Naive thymus-derived CD4-positive, alpha-beta T cell (primary cell): ENCODE results near the gene NR0B2. TPM values are rescaled to one million over a fixed set of nuclear protein-coding genes. Genes with fewer than 3 reads are reported as not detected.
A peak's percentile ranks its signal among the peaks of the same experiment; 100 is the strongest.

Source experiments
- ATAC-seq: fragments of 150-1000 bp; cut with Tn5 transposase; 2 replicates; pipeline ENCODE4 v1.10.0; 2021; ENCODE audit warnings: mild to moderate bottlenecking, moderate library complexity
- CTCF ChIA-PET: fragments of 350-600 bp; sonication (Branson Sonifier 250); formaldehyde crosslinking; loops from one replicate; lab custom pipeline; 2021; ENCODE audit warnings: antibody characterized with exemption; lab: Charles Lee
- POLR2A ChIA-PET: fragments of 350-600 bp; sonication (Branson Sonifier 250); formaldehyde crosslinking; loops from one replicate; lab custom pipeline; 2021; ENCODE audit warnings: antibody characterized with exemption, inconsistent platforms; lab: Charles Lee
- DNase-seq, 9 donors: peaks; one replicate each; pipeline versions ENCODE4 v3.0.0 to v3.0.0-alpha.2; 2020 to 2022; ENCODE audit warnings: mixed read lengths in 1 of 9
- H3K27ac ChIP-seq: one replicate; pipeline ENCODE4 v1.7.0; 2013; ENCODE audit warnings: mild to moderate bottlenecking, low read depth, low read length, moderate library complexity
- H3K27me3 ChIP-seq, 2 donors: one replicate each; pipeline ENCODE4 v1.7.0; 2013; ENCODE audit warnings: low read length in 2 of 2, mild to moderate bottlenecking in 2 of 2, moderate library complexity in 2 of 2; ENCODE audit not compliant: control insufficient read depth in 2 of 2, insufficient read depth in 2 of 2
- H3K36me3 ChIP-seq, 3 experiments: 1 replicate in 2 of 3; 2 replicates in 1 of 3; pipeline ENCODE4 v1.7.0; 2013; ENCODE audit warnings: low read length in 3 of 3, mild to moderate bottlenecking in 3 of 3, moderate library complexity in 1 of 3; ENCODE audit not compliant: insufficient read depth in 3 of 3, control insufficient read depth in 2 of 3
- H3K4me1 ChIP-seq, 2 donors: one replicate each; pipeline ENCODE4 v1.7.0; 2013; ENCODE audit warnings: low read length in 2 of 2, mild to moderate bottlenecking in 2 of 2, moderate library complexity in 1 of 2; ENCODE audit not compliant: control insufficient read depth in 2 of 2, insufficient read depth in 2 of 2
- H3K4me3 ChIP-seq: 2 replicates; pipeline ENCODE4 v1.7.0; 2013; ENCODE audit warnings: mild to moderate bottlenecking, low read length
- H3K9me3 ChIP-seq, 3 experiments: 1 replicate in 2 of 3; 2 replicates in 1 of 3; pipeline ENCODE4 v1.7.0; 2013; ENCODE audit warnings: low read length in 3 of 3; ENCODE audit not compliant: control insufficient read depth in 2 of 3
- H3K27ac Mint-ChIP-seq, 9 donors: one replicate each; pipeline ENCODE4 v1.8.0; 2020 to 2022; ENCODE audit warnings: mixed read lengths in 9 of 9, mild to moderate bottlenecking in 8 of 9, moderate library complexity in 5 of 9, inconsistent platforms in 2 of 9
- H3K27me3 Mint-ChIP-seq, 5 donors: one replicate each; pipeline ENCODE4 v1.8.0; 2021 to 2022; ENCODE audit warnings: mixed read lengths in 5 of 5, mild to moderate bottlenecking in 1 of 5
- H3K36me3 Mint-ChIP-seq, 5 donors: one replicate each; pipeline ENCODE4 v1.8.0; 2020 to 2022; ENCODE audit warnings: mixed read lengths in 5 of 5, mild to moderate bottlenecking in 3 of 5, inconsistent platforms in 1 of 5
- H3K4me1 Mint-ChIP-seq, 7 donors: one replicate each; pipeline ENCODE4 v1.8.0; 2020 to 2022; ENCODE audit warnings: mixed read lengths in 7 of 7, mild to moderate bottlenecking in 3 of 7, inconsistent platforms in 1 of 7
- H3K4me3 Mint-ChIP-seq, 10 donors: one replicate each; pipeline ENCODE4 v1.8.0; 2020 to 2022; ENCODE audit warnings: mild to moderate bottlenecking in 10 of 10, mixed read lengths in 10 of 10, moderate library complexity in 6 of 10, inconsistent platforms in 2 of 10
- H3K9me3 Mint-ChIP-seq, 11 donors: one replicate each; pipeline ENCODE4 v1.8.0; 2020 to 2022; ENCODE audit warnings: mixed read lengths in 11 of 11, mild to moderate bottlenecking in 4 of 11, inconsistent platforms in 1 of 11, moderate library complexity in 1 of 11
- intact Hi-C, 2 donors: fragments of 100-400 bp; cut with micrococcal nuclease; formaldehyde crosslinking; loops; one replicate each; pipeline ENCODE4 v1.15.1; 2023
- polyA plus RNA-seq, 2 donors: library from polyadenylated mRNA; unstranded; fragments of 300-500 nt; fragmentation: Illumina TruSeq; gene quantifications; one replicate each; pipeline ENCODE4 v1.2.3, GENCODE V29; 2021
- total RNA-seq, 6 experiments: library from RNA in 5 of 6; stranded (reverse) in 5 of 6; gene quantifications; 1 replicate in 5 of 6; 2 replicates in 1 of 6; pipeline ENCODE4 v1.2.3 and lab custom pipeline; 2021 to 2026

The NR0B2 gene
- total and polyA plus RNA-seq, 7 experiments from 2014 or later: not detected

DNA sequence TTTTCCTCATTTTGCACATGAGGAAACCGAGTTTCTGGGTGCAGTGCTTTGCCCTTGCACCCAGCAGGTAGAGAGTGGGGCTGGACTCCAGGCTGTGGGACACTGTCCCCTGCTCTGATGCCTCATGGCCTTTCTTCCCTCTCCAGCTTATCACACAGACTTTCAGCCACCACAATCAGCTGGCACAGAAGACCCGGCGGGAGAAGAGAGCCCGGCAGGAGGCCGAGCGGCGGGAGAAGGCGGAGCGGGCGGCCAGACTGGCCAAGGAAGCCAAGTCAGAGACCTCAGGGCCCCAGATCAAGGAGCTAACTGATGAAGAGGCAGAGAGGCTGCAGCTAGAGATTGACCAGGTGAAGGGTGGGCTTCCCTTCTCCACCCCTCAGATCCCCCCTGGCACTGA, 27.5 kb upstream of the NR0B2 start:
- no peaks in the 10 kb centered on the region for H3K9me3 Mint-ChIP-seq
- intact Hi-C loops: no loop called here
- no peak overlapping the region for H3K27ac Mint-ChIP-seq
- peaks cover 0 to 5% (median 0%) of the 10 kb centered on the region in 7 donors for H3K4me1 Mint-ChIP-seq
- Histone ChIP-seq H3K27ac (no peak overlapping the region), H3K4me3 (no peak overlapping the region), H3K27me3 (no peaks in the 10 kb centered on the region), H3K4me1 (no peaks in the 10 kb centered on the region), H3K36me3 (peaks cover 5 to 66% (median 15%) of the 10 kb centered on the region in 3 experiments), H3K9me3 (no peaks in the 10 kb centered on the region)
- CTCF ChIA-PET: no interaction called here
- DNase-seq (no peak), ATAC-seq (no peak)
- no peaks in the 10 kb centered on the region for H3K27me3 Mint-ChIP-seq
- POLR2A ChIA-PET: no interaction called here
- no peak overlapping the region for H3K4me3 Mint-ChIP-seq
- peaks cover 16 to 22% (median 19%) of the 10 kb centered on the region in 5 donors for H3K36me3 Mint-ChIP-seq

DNA sequence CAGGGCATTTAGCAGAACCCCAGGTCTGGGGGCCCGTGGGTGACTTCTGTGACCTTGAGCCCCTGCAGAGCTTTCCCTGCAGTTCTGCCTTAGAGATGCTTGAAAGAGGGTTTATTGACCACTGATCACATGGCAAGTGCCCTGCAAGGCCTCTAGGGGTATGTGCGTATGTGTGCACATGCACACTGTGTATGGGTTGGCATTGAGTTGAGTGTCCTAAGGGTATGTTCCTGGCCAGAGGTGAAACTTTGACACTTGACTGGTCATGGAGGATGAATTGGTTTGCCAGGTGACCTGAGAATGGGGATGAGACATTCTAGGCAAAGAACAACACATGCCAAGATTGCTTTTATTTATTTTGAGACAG, 24.9 kb upstream of the NR0B2 start:
- ChIA-PET POLR2A (no interaction called here), CTCF (interaction anchor here (0.6 kb wide), 1 partner anchor 22 kb away, joined by 3 read pairs; no protein-coding TSS in a partner anchor)
- no peaks in the 10 kb centered on the region for H3K4me1 ChIP-seq
- H3K36me3 Mint-ChIP-seq: peaks cover 6 to 16% (median 10%) of the 10 kb centered on the region in 5 donors
- intact Hi-C loops: no loop called here
- no peak for DNase-seq
- H3K9me3 Mint-ChIP-seq: no peaks in the 10 kb centered on the region
- H3K9me3 ChIP-seq: no peaks in the 10 kb centered on the region
- H3K27ac Mint-ChIP-seq: peak overlapping the region in 2 of 9 donors; percentile 14 to 24
- peaks cover 0 to 5% (median 3%) of the 10 kb centered on the region in 7 donors for H3K4me1 Mint-ChIP-seq
- H3K36me3 ChIP-seq: peaks cover 0 to 57% (median 15%) of the 10 kb centered on the region in 3 experiments
- no peak overlapping the region for H3K27ac ChIP-seq
- no peak for ATAC-seq
- no peak overlapping the region for H3K4me3 ChIP-seq
- H3K4me3 Mint-ChIP-seq: no peak overlapping the region
- H3K27me3 Mint-ChIP-seq: no peaks in the 10 kb centered on the region
- no peaks in the 10 kb centered on the region for H3K27me3 ChIP-seq

DNA sequence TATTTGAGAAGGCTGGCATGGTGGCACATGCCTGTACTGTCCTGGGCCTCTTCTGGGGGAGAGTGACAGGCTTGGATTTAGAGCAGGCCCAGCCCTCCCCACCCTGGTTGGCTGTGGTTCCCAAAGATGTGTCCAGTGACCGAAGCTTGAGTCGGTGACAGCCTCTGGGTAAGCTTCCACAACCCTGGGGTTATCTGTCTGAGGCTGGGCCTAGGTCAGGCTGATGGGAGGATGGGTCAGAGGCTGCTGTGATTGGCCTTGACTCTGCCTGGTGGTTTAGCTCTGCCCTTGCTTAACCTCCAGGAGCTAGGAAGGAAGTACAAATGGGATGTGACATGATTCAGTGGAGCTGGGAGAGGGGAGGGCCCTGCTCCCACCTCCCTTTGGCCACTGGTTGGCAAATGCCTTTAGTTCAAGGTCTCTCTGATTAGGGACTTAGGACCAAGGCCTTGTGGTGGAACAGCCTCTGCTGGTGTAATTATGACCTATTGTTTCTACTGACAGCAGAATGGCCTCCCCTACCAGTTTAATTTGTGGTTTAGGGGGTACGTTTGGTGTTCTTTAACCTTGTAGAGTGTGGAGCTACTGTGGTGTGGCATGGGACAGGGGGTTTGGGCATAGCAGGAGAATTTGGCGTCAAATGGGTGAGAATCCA, 24.4 kb upstream of the NR0B2 start:
- ATAC-seq: no peak
- CTCF ChIA-PET: interaction anchor here (0.6 kb wide), 1 partner anchor 23 kb away, joined by 3 read pairs; no protein-coding TSS in a partner anchor
- Histone ChIP-seq H3K27me3 (no peaks in the 10 kb centered on the region), H3K4me3 (no peak overlapping the region), H3K27ac (no peak overlapping the region), H3K4me1 (no peaks in the 10 kb centered on the region), H3K9me3 (no peaks in the 10 kb centered on the region), H3K36me3 (peaks cover 0 to 52% (median 14%) of the 10 kb centered on the region in 3 experiments)
- intact Hi-C loops: no loop called here
- peaks cover 0 to 5% (median 3%) of the 10 kb centered on the region in 7 donors for H3K4me1 Mint-ChIP-seq
- DNase-seq: no peak
- peak overlapping the region in 1 of 10 donors; percentile 38 for H3K4me3 Mint-ChIP-seq
- H3K27ac Mint-ChIP-seq: peak overlapping the region in 1 of 9 donors; percentile 24
- POLR2A ChIA-PET: no interaction called here
- no peaks in the 10 kb centered on the region for H3K27me3 Mint-ChIP-seq
- H3K9me3 Mint-ChIP-seq: no peaks in the 10 kb centered on the region
- H3K36me3 Mint-ChIP-seq: peaks cover 8 to 12% (median 10%) of the 10 kb centered on the region in 5 donors

DNA sequence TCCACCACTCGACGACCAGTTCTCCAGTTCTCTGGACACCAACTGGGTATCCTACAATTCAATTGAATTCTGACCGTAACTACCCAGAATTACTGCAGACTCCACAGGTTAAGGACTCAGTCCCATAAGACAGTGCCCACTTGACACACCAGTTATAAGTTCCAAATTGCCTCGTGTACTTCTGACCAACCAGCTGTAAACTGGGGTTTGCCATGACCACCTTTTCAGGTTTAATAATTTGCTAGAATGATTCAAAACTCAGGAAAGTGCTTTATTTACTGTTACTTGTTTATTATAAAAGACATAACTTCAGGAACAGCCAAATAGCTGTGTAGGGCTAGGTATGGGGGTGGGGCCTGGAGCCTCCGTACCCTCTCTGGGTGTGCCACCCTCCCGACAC, 23.0 kb upstream of the NR0B2 start:
- Histone ChIP-seq H3K4me1 (no peaks in the 10 kb centered on the region), H3K36me3 (peaks cover 0 to 45% (median 3%) of the 10 kb centered on the region in 3 experiments), H3K9me3 (no peaks in the 10 kb centered on the region), H3K27ac (no peak overlapping the region), H3K27me3 (no peaks in the 10 kb centered on the region), H3K4me3 (no peak overlapping the region)
- Mint-ChIP-seq H3K4me3 (no peak overlapping the region), H3K4me1 (peaks cover 0 to 9% (median 4%) of the 10 kb centered on the region in 7 donors), H3K36me3 (peaks cover 4 to 12% (median 6%) of the 10 kb centered on the region in 5 donors), H3K27ac (no peak overlapping the region), H3K27me3 (no peaks in the 10 kb centered on the region), H3K9me3 (no peaks in the 10 kb centered on the region)
- CTCF ChIA-PET: no interaction called here
- intact Hi-C loops: no loop called here
- POLR2A ChIA-PET: interaction anchor here (1.1 kb wide), 1 partner anchor 13 kb away, joined by 3 read pairs; no protein-coding TSS in a partner anchor
- DNase-seq (no peak), ATAC-seq (no peak)

DNA sequence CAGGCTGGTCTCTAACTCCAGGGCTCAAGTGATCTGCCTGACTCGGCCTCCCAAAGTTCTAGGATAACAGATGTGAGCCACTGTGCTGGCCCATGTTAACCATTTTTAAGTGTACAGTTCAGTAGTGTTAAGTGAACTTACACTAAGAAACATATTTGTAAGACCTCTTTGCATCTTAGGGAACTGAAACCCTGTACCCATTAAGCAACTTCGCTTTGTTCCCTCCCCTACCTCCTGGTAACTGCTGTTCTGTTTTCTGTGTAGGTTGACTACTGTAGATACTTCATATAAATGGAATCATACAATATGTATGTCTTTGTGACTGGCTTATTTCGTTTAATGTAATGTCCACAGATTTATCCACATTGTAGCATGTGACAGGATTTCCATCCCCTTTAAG, 18.8 kb upstream of the NR0B2 start:
- no peaks in the 10 kb centered on the region for H3K27me3 ChIP-seq
- H3K9me3 Mint-ChIP-seq: no peaks in the 10 kb centered on the region
- DNase-seq: no peak
- H3K27ac Mint-ChIP-seq: no peak overlapping the region
- H3K4me3 Mint-ChIP-seq: no peak overlapping the region
- H3K4me1 Mint-ChIP-seq: peaks cover 0 to 12% (median 9%) of the 10 kb centered on the region in 7 donors
- no peaks in the 10 kb centered on the region for H3K4me1 ChIP-seq
- peak; percentile 73 for ATAC-seq
- H3K27me3 Mint-ChIP-seq: no peaks in the 10 kb centered on the region
- intact Hi-C loops: no loop called here
- H3K27ac ChIP-seq: no peak overlapping the region
- peaks cover 4 to 24% (median 12%) of the 10 kb centered on the region in 5 donors for H3K36me3 Mint-ChIP-seq
- H3K36me3 ChIP-seq: peaks cover 0 to 49% (median 0%) of the 10 kb centered on the region in 3 experiments
- H3K4me3 ChIP-seq: no peak overlapping the region
- ChIA-PET POLR2A (no interaction called here), CTCF (no interaction called here)
- H3K9me3 ChIP-seq: no peaks in the 10 kb centered on the region

DNA sequence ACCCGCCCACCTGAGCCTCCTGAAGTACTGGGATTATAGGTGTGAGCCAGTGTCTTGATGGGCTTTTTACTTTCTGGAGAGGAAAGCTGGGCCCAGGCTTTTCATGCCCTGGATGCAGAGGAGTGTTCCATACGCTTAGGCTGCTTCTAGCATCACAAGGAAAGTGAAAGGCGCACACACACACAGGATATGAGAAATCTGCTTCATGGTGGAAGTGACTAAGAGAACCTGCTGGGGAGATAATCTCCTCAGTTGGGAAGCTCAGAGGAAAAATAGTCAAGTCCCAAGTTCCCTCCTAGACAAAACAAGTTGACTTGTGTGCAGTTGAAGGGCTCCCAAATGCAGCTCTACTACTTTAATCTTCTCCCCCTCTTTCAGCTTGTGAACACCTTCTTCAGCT, 9.9 kb upstream of the NR0B2 start:
- H3K27me3 Mint-ChIP-seq: no peaks in the 10 kb centered on the region
- CTCF ChIA-PET: no interaction called here
- H3K36me3 Mint-ChIP-seq: peaks cover 0 to 20% (median 14%) of the 10 kb centered on the region in 5 donors
- H3K4me1 ChIP-seq: peaks cover 11 to 12% of the 10 kb centered on the region in 2 donors
- H3K4me3 ChIP-seq: no peak overlapping the region
- no peaks in the 10 kb centered on the region for H3K9me3 ChIP-seq
- no peaks in the 10 kb centered on the region for H3K27me3 ChIP-seq
- H3K4me3 Mint-ChIP-seq: peak overlapping the region in 7 of 10 donors; percentile 21 to 97 (median 94)
- H3K9me3 Mint-ChIP-seq: peaks cover 0 to 3% (median 0%) of the 10 kb centered on the region in 11 donors
- DNase-seq (no peak), ATAC-seq (no peak)
- peak overlapping the region in 2 of 9 donors; percentile 28 to 96 for H3K27ac Mint-ChIP-seq
- H3K4me1 Mint-ChIP-seq: peaks cover 23 to 53% (median 41%) of the 10 kb centered on the region in 7 donors
- H3K36me3 ChIP-seq: peaks cover 0 to 35% (median 8%) of the 10 kb centered on the region in 3 experiments
- POLR2A ChIA-PET: interaction anchor here (0.9 to 1.2 kb wide), 4 partner anchors 8 to 34 kb away, joined by 3 to 5 read pairs (median 3); partner anchors contain the start of genes GPATCH3 and GPN2
- intact Hi-C loops: loop anchor here (5.0 kb wide), 3 partner anchors 849 to 1676 kb away; partner anchors contain the start of genes MED18 (in 1 of the 2), RSRP1 (in 1 of the 2) and STX12 (in 1 of the 2)
- H3K27ac ChIP-seq: no peak overlapping the region
